Suprapubic skin (tissue), 3 donors: ENCODE data around the gene UBE2E2.

ENCODE experiments used
- CTCF ChIP-seq, 2 donors: fragments of 200-600 bp in 1 of 2; fragments of 450-650 bp in 1 of 2; sonication (generic) in 1 of 2; IDR thresholded peaks; one replicate each; pipeline ENCODE4 v1.5.1; 2016 to 2019; ENCODE audit warnings: antibody characterized with exemption in 2 of 2, mild to moderate bottlenecking in 1 of 2, moderate library complexity in 1 of 2
- POLR2A ChIP-seq, 2 donors: fragments of 450-650 bp; IDR thresholded peaks; one replicate each; pipeline ENCODE4 v1.6.1; 2017; ENCODE audit warnings: antibody characterized with exemption in 2 of 2, mild to moderate bottlenecking in 2 of 2, moderate library complexity in 2 of 2

GRCh38 chr3:23170291-23170690 lies 32.8 kb upstream of the UBE2E2 start:
- no peak for TF ChIP-seq CTCF (IDR thresholded peaks at IDR 0.05)
- no peak for TF ChIP-seq POLR2A (IDR thresholded peaks at IDR 0.05)
